Dermis microvascular lymphatic vessel endothelial cell (primary cell): ENCODE measurements around the gene NDNF. TPM values are rescaled to one million over a fixed set of nuclear protein-coding genes. Genes with fewer than 3 reads are reported as not detected.

Experiments used
- DNase-seq, 2 donors: peaks; one replicate each; pipeline versions ENCODE4 v3.0.0 to v3.0.0-alpha.2; 2010; ENCODE audit warnings: low read depth in 2 of 2
- total RNA-seq: library from RNA; depleted of rRNA; stranded (reverse); fragments of >200 nt; gene quantifications from 2 replicates; pipeline ENCODE4 v1.2.1, GENCODE V29; 2014

The NDNF gene
- total RNA-seq, 1 donor from 2014 or later: 1.8 TPM

DNA sequence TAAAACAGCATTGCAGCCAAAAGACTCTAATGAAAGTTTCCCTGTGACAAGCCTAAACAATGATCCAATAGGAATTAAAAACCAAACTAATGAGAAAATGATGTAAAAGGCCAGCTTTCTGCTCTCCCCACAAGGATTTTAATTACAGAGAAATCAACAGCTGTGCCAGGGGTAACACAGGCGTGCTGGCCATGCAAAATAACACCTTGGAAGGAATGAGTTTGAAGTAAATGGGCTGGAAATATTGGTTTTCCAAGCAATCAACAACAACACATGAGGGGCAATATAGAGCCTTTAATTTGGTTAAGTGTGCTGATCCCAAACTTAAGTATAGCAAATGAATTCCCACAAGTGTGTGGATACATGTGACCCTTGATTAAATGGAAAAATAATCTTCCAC is 56.9 kb downstream of the NDNF start:
- DNase-seq: no peak

DNA sequence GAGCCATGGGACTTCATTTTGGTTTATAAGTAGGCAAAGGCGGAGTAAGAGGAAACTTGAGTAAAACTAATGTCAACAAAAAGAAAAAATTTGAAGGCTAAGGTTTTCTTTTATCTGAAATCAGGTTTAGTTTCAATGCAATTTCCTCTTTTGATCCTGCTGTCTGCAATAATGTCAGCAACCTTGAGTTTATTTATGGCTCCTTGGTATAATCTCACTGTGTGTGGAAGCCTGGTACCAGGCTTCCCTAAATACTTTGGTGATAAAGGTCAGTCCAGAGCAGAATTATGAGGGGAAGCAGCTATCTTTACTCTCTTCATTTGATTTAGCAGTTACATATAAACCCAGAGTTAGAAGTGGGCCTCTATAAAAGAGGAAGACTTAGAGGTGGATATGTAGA is 57.8 kb downstream of the NDNF start:
- DNase-seq: no peak

DNA sequence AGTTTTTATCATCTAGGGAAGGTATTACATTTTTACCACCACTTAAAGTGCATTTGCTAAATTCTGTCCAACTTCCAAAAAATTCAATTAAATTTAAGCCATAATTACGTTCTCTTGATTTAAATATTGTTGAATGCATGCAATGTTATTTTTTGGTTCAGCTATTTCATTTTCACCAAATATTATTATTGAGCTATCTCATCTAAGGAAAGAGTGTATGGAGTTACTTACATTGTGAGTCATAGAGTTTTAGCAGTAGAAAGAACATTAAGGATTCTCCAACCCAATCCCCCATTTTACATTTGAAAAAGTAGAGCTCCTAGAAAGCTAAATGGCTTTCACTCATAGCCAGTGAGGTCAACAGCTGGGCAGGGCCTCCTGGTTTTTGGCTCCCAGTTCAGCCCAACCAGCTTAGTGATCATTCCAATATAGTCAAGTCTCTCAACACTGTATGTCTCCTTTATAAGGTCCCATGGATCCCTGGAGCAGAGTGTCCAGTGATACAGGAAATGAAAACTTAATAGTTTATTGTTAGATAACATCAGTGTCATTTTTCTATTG is 60.5 kb downstream of the NDNF start:
- DNase-seq: no peak

DNA sequence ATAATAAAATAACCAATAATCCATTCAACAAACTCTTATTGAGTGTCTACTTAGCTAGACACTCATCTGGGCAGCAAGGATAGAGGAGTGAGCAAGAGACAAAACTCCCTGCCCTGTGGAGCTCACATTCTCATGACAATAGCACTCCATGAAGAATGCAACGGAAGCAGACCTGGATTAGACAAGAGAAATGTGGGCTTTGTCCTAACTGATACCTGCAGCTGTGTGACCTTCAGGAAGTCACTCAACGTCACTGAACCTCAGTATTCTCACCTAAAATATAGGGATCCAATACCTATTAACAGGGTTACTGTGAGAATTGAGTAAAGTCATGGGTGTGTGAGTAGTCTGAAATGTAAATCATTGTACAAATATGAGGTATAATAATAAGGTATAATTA is 61.2 kb downstream of the NDNF start:
- no peak for DNase-seq

DNA sequence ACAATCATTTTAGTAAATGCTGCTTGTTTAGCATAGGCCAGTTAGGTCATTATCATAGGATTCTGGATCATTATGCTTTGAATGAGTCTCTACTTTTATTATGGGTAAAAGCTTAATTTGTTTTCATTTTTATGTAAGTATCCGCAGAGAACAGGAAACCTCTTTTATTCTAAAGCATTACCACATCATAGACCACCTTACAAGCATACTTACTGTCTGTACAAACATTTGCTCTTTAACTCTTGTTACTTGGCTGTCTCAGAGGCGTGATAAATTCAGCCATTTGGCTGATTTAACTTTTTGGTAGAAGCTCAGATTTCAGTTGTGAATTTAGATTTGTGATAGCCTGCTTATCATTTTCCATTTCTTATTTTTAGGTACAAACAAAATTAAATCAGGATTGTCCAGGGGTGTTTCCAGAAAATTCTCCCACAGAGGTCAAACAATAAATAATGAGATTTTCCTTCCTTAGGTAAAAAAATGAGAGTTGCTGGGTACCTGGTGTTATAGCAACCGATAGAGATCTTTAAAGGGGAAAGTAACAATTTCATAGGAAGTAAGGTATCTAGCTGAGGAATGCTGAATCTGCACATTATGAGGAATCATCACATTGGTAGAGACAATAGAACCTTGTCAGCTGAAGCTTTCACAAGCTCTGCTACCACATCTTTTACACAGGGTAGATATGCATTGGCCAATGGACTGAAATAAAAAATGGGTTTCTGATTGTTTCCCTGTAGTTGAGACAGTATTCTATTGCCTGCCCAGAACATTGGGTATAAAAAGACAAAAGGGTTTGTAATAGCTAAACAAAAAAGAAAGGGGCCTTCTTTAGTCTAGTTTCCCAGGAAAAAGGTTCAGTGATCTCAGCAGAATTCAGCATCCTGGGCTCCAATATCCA is 62.5 kb downstream of the NDNF start:
- DNase-seq: no peak

DNA sequence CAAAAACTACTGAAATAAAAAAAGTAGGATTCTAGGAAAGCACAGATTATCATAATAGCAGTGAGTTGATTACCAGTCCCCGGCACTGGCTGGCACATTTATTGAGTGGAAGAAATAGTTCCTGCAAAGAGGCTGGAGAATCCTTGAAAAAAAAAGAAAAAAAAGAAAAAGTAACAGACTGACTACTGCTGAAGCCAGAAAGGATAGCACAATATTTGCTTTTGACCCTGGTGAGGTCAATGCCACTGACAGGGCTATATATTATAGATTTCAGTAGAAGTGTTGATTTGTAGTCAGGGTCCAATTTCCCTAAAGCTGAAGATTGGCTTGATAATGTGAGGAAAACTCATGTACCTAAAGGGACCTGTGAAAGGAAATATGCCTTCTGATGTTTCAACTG is 64.7 kb downstream of the NDNF start:
- no peak for DNase-seq

DNA sequence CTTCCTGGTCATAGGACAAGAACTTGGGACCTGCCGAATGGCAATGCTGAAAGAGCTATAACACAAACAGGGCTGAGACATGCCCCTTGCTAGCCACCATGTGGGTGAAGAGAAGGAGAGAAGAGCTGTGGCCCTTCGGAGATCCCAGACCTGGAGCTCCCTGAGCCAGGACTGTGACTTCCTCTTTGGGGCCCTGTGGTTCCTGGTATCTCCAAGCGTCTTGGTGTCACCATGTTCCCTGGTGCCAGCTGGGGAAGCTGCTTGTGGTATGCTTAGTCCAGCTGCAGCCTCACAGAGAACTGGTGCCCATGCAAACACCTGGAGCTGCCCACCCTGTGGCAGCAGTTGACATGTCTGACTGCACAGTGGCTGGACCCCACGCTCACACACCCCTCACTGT is 68.5 kb downstream of the NDNF start:
- no peak for DNase-seq

DNA sequence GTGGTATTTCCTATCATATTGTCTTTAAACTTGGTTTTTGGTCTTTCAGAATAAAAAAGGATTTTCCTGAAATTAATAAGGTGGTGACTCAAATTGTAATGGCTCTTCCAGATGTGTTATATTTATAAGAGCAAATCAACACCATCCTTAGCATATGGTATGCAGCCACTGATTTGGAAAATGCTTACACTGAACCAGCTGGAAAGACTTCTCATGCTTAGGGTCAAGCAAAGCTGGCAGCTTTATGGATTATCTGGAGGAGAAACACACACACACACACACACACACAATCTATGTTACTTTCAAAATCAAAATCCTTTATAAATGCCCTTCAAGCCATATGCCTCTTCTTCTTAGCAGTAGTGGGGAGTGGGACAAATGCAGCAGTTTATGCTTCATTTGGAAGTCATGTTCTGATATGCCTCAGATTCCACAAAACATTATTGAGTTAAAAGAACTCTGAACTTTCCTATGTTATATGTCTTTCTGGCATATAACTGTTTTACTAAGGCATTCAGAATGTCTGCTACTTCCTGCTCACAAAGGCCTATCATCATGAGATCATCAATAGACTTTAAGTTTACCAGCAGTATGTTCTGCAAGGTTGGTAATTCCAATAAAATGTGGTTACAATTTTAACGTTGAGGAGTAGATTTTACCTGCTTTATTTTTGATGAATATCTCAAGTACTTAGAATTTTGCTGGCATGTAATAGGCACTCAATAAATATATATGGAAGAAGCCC is 76.9 kb downstream of the NDNF start:
- DNase-seq: no peak

DNA sequence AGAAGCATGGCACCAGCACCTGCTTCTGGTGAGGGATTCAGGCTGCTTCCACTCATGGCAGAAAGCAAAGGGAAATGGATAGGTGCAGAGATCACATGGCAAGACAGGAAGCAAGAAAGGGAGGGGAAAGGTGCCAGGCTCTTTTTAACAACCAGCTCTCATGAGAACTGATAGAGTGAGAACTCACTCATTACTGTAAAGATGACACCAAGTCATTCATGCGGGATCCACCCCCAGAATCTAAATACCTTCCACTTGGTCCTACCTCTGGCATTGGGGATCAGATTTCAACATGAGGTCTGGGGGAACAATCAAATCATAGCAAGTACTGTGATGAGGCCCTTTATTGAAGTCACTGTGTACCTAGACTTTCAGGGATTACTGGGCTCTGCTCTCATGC is 77.8 kb downstream of the NDNF start:
- DNase-seq: no peak

DNA sequence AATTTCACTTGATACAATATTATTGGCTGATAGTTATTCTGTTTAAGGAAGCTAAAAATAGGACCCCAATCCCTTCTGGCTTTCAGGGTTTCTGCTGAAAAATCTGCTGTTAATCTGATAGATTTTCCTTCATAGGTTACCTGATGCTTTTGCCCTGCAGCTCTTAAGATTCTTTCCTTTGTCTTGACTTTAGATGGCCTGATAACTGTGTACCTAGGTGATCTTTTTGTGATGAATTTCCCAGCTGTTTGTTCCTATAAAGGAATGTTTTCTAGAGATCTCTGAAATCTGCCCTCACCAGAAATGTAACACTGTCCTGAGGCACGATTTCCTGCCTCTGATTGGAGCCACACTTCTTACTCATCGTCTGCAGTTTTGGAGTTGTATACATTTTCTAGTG is 80.5 kb downstream of the NDNF start:
- no peak for DNase-seq

DNA sequence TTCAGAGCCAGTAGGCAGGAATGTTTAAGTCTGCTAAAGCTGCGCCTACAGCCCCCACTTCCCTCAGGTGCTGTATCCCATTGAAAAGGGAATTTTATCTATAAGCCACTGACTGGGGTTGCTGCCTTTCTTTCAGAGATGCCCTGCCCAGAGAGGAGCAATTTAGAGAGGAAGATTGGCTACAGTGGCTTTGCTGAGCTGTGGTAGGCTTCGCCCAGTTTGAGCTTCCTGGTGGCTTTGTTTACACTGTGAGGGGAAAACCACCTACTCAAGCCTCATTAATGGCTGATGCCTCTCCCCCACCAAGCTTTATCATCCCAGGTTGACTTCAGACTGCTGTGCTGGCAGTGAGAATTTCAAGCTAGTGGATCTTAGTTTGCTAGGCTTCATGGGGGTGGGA is 82.1 kb downstream of the NDNF start:
- no peak for DNase-seq

Other genes with a start within 250 kb of the NDNF start
- 3.5 and 5.1 TPM in 2 replicates for gene PRDM5, start 149.8 kb downstream of the NDNF start, total RNA-seq
- under 0.01 TPM in 2 replicates for gene TNIP3, start 91.8 kb upstream of the NDNF start, total RNA-seq